HG03039 (cell line): ENCODE data around the gene SULT1C4.
"Not testable (repeated sequence)": the region's sequence is repeated elsewhere in the genome, so short reads cannot be mapped to it uniquely, and the experiment has no call there.

Experiments
- ATAC-seq: cut with Tn5 transposase; IDR thresholded peaks from one replicate; pipeline ENCODE4 v1.9.1; 2021; ENCODE audit warnings: mild to moderate bottlenecking, moderate library complexity; ENCODE audit not compliant: unreplicated experiment

SULT1C4 gene

DNA sequence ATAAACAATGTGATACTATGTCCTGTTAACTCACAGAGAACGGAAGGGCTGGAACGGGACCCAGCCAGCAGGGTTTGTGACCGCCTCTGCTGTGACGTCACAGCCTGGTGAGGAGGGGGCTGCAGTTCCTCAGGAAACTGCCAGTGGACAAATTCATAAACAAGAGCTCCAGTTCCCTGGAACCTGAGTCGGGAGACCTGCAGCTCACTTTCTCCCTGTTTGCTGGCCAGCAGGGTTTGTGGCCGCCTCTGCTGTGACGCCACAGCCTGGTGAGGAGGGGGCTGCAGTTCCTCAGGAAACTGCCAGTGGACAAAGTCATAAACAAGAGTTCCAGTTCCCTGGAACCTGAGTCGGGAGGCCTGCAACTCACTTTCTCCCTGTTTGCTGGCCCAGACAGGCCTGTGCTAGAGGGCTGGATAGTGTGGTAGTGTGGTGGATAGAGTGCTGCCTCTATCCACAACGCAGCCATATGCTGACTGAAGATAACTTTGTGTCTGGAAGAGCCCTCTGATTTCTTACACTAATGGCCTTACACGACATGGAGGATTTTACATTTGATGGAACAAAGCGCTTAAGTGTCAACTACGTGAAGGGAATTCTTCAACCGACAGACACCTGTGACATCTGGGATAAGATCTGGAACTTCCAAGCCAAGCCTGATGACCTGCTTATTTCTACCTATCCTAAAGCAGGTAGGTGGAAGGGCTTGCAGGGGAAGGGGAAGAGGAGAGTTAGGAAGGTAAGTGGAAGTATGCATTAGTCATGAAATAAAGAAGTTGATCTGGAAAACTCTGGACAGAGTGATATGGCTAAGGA lies at the start of gene SULT1C4:
Gene SULT1C4 (plus strand): TSS at position 140 of the 816 bp plus-strand sequence. CDS start 384 bp downstream, at position 524.
- ATAC-seq, result no peak

DNA sequence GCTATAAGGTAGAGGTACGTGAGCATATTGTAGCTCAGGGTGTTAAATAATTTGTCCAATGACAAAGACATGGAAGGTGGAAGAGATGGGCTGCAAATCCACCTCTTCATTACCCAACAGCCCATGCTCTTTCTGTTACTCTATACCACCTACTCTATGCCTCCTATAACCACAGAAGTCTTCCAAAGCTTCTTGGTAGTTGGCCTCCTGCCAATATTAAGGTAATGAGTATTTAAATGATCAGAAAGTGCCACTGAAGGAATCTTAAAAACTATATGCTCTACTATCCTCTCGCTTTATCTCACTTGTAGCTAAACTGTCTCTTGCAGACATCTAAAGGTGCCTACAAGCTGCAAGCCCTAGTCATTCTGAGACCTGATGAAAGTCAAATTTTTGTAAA lies 48.0 kb upstream of the SULT1C4 start:
- ATAC-seq, result no peak

- no peak for ATAC-seq
Observed at GRCh38 chr2:108330979-108331378, 46.8 kb upstream of the SULT1C4 start.

- ATAC-seq, result no peak
Observed at GRCh38 chr2:108345951-108346350, 31.8 kb upstream of the SULT1C4 start.

DNA sequence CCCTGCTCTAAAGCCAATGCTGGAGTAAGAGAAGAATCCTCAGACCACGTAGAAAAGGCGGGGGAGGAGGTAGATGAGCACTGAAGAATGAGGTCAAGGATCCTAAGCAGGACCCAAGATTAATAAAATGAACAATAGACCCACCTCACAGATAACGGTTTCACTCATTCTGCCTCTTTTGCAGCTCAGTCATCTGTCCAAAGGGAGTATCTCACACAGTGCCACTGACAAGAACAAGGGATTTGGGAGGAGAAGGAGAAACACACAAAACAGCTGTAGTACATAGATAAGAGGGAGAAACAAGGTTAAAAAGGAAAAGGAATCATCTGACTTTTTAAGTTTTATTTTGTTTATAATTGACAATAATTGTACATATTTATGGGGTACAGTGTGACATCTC lies 30.9 kb upstream of the SULT1C4 start:
- ATAC-seq, result no peak

GRCh38 chr2:108347786-108348185 lies 30.0 kb upstream of the SULT1C4 start:
- no peak for ATAC-seq

GRCh38 chr2:108348816-108349570 lies 28.8 kb upstream of the SULT1C4 start:
- no peak for ATAC-seq

DNA sequence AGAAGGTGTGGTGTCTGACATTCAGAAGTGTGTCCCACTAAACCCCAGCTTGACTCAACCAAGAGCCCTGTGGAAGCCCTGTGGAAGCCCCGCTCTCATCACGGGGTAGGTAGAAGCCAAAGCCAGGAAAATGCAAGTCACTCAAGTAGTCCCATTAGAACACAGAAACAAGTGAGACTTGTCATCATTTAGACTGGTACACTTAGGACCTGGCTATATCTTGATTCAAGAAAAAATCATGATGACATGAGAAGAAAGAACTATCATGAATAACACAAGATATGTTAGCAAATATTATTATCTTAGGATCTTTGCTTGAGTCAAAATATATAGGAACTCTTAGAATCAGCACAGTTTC lies 28.2 kb upstream of the SULT1C4 start:
- ATAC-seq, result no peak

GRCh38 chr2:108351889-108352288 lies 25.9 kb upstream of the SULT1C4 start:
- no peak for ATAC-seq

GRCh38 chr2:108354136-108354535 lies 23.6 kb upstream of the SULT1C4 start:
- ATAC-seq, result no peak

DNA sequence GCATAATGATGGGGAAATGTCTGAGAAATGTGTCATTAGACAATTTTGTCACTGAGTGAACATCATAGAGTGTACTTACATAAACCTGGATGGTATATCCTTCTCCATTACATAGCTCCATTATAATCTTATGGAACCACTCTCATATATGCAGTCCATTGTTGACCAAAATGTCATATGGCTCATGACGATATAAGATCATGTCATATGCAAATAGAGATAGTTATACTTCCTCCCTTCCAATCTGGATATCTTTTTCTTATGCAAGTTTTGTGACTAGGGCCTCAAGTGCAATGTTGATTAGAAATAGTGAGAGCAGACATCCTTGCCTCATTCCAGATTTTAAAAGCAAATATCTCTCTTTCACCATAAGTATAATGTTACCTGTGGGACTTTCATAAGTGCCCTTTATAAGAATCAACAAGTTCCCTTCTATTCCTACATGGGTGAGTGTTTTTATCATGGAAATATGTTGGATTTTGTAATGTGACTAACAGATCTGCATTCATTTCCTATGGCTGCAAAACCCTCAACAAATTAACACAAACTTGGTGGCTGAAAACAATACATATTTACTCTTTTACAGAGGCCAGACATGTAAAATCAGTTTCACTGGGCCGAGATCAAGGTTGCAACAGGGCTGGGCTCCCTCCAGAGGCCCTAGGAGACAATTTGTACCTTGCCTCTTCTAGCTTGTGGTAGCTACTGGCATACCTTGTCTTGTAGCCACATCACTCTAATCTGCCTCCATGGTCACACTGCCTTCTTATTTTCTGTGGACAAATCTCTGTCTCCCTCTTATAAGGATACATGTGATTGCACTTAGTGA lies 21.6 kb upstream of the SULT1C4 start:
- ATAC-seq, result no peak

GRCh38 chr2:108359336-108359735 lies 18.4 kb upstream of the SULT1C4 start:
- not testable (repeated sequence) for ATAC-seq

- no peak for ATAC-seq
Observed at GRCh38 chr2:108360776-108361468, 16.8 kb upstream of the SULT1C4 start.

DNA sequence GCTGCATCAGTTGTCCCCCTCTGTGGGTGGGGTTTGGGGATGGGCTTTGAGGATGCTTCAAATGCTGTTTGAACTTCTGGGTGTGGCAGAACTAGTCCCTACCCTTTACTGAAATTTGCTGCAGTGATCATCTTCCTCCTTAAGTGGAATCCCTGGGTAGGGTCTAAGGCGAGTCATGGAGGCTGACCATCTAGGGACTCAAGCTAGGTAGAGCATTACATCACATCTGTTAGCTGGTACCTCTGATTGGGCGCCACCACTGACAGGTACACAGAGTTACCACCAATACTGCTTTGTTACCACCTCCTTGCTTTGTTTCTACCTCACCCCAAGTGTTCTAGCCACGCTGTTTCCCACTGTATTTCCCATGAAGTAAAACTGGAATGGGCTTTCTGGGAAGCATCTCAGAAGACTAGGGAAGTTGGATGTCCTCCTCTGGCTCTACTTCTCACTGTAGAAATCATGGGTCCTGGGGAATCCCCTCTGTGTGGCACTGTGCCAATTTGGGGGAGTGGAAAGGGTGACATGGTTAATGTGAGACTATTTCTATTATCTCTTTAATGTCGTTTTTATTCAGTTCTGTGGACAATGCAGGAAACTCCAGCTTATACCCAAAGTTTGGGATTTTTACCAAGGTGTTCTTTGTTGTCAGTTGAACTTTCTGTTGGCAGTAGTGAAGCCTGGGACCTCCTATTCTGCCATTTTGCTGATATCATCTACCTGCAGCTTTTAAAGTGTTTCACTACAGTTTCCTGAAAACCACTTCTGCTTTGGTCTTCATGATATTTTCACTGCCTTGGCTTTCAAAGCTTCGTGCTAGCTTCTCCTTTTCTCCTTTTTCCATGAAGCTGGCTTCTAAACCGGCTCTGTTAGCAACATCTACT lies 14.5 kb upstream of the SULT1C4 start:
- ATAC-seq, result no peak

GRCh38 chr2:108363908-108364225 lies 13.9 kb upstream of the SULT1C4 start:
- no peak for ATAC-seq

DNA sequence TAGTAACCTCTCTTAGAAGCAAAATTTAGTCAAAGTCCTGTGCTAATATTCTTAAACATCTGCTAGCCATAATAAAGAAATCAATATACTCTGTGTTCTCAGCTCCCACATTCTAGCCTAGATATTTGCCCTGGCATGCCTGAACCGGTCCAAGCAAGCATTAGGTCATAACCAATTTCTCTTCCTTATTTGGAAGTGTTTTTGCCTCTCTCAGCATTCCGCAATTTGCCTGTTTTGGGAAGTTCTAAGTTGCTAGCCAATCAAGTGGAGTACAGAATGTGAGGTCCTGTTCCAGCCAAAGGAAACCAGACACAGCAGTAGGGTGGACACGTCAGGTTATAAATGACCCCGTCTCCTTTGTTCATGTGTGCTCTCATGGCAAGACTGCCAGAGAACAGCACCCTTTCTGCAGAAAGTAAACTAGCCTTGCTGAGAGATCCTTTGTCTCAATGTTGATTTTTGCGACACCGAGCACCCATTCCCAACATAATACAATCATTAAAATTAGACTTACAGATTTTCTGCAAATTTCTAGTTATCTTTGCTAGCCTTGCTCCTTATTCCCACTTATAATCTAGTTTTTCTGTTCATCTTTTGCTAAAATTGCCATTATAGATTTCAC lies 13.0 kb upstream of the SULT1C4 start:
- no peak for ATAC-seq

DNA sequence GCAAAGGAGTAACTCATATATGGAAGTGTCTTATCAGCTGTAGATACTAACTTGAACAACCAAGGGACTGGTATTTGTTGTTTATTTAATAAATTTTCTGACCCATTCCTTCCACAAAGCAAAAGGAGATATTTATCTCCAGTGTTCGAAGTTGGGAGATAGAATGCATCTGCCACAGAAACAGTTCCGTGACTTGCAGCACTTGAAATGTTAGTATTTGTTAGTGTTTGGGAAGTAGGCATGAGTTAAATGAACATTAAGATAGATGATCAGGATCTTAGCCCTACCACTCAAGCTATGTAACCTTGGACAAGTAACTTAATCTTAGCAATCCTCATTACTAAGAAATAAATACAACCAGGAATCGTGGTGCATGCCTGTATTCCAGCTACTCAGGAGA lies 12.1 kb upstream of the SULT1C4 start:
- no peak for ATAC-seq

- ATAC-seq, result no peak
Observed at GRCh38 chr2:108367014-108367413, 10.7 kb upstream of the SULT1C4 start.

GRCh38 chr2:108367561-108368175 lies 10.1 kb upstream of the SULT1C4 start:
- ATAC-seq, result no peak
